ENCODE data around the gene C2orf80.

- TF ChIP-seq CTCF (IDR thresholded peaks at IDR 0.05 in 2 of 3, conservative IDR thresholded peaks at IDR 0.05 in 1 of 3; ENCODE audit: insufficient read depth in 2 of 3, low read depth in 1 of 3, low read length in 3 of 3) (no peak), BACH1 (tag; IDR thresholded peaks at IDR 0.05) (no peak), POLR2A (conservative IDR thresholded peaks at IDR 0.05) (no peak), RFX5 (IDR thresholded peaks at IDR 0.05; ENCODE audit: low read depth, low read length) (no peak), GATA2 (CRISPR knock-in tag; IDR thresholded peaks at IDR 0.05) (no peak), BRCA1 (IDR thresholded peaks at IDR 0.05) (no peak), BRCA1 (CRISPR knock-in tag; IDR thresholded peaks at IDR 0.05) (no peak), SP2 (IDR thresholded peaks at IDR 0.05; ENCODE audit: extremely low read depth, low read depth, low read length, poor library complexity, severe bottlenecking) (no peak), ATF4 (CRISPR knock-in tag; IDR thresholded peaks at IDR 0.05) (no peak), FOXP4 (CRISPR knock-in tag; IDR thresholded peaks at IDR 0.05; ENCODE audit: borderline replicate concordance) (no peak), SMAD3 (CRISPR knock-in tag; conservative IDR thresholded peaks at IDR 0.05) (no peak), TCF7L2 (IDR thresholded peaks at IDR 0.05; ENCODE audit: low read depth, low read length) (no peak)
These were observed 70.9 kb downstream of the C2orf80 start for GRCh38 chr2:208118918-208119317.

All from K562 (cell line).